HEK293 (cell line): Measurements from ENCODE around the gene HOXA10.

Source experiments
- BCL6B ChIP-seq: fragments of 450-650 bp; formaldehyde crosslinking; IDR thresholded peaks from 2 replicates; pipeline ENCODE4 v1.5.1; 2017; ENCODE audit warnings: missing biosample characterization, missing genetic modification characterization
- FEZF1 ChIP-seq: fragments of 450-650 bp; formaldehyde crosslinking; IDR thresholded peaks from 2 replicates; pipeline ENCODE4 v1.5.1; 2016; ENCODE audit warnings: missing biosample characterization, missing genetic modification characterization
- GFI1B ChIP-seq: fragments of 450-650 bp; formaldehyde crosslinking; IDR thresholded peaks from 2 replicates; pipeline ENCODE4 v1.5.1; 2016; ENCODE audit warnings: missing biosample characterization, missing genetic modification characterization
- GLIS2 ChIP-seq: fragments of 450-650 bp; formaldehyde crosslinking; IDR thresholded peaks from 2 replicates; pipeline ENCODE4 v1.5.1; 2016; ENCODE audit warnings: missing biosample characterization, missing genetic modification characterization
- HOXA7 ChIP-seq: sonication (generic); formaldehyde crosslinking; IDR thresholded peaks from 2 replicates; pipeline ENCODE4 v1.8.1; 2022; ENCODE audit warnings: missing genetic modification reagents, borderline replicate concordance
- IKZF3 ChIP-seq: fragments of 450-650 bp; IDR thresholded peaks from 2 replicates; pipeline ENCODE4 v1.5.0; 2018; ENCODE audit warnings: missing biosample characterization, mild to moderate bottlenecking, missing genetic modification characterization, moderate library complexity
- KLF9 ChIP-seq: fragments of 450-650 bp; formaldehyde crosslinking; IDR thresholded peaks from 2 replicates; pipeline ENCODE4 v1.5.1; 2016; ENCODE audit warnings: missing biosample characterization, missing genetic modification characterization, low read depth
- OSR2 ChIP-seq: fragments of 450-650 bp; formaldehyde crosslinking; IDR thresholded peaks from 2 replicates; pipeline ENCODE4 v1.5.1; 2016; ENCODE audit warnings: missing biosample characterization, missing genetic modification characterization
- PRDM1 ChIP-seq: fragments of 450-650 bp; formaldehyde crosslinking; IDR thresholded peaks from 2 replicates; pipeline ENCODE4; 2016; ENCODE audit warnings: missing biosample characterization, missing genetic modification characterization
- PRDM2 ChIP-seq: fragments of 450-650 bp; formaldehyde crosslinking; IDR thresholded peaks from 2 replicates; pipeline ENCODE4 v1.5.1; 2016; ENCODE audit warnings: missing biosample characterization, missing genetic modification characterization, borderline replicate concordance
- ZBTB1 ChIP-seq: fragments of 450-650 bp; formaldehyde crosslinking; IDR thresholded peaks from 2 replicates; pipeline ENCODE4 v1.5.1; 2016; ENCODE audit warnings: missing biosample characterization, missing genetic modification characterization
- ZBTB8A ChIP-seq: fragments of 450-650 bp; formaldehyde crosslinking; IDR thresholded peaks from 2 replicates; pipeline ENCODE4 v1.5.1; 2016; ENCODE audit warnings: missing biosample characterization, missing genetic modification characterization
- ZNF133 ChIP-seq: fragments of 450-650 bp; formaldehyde crosslinking; IDR thresholded peaks from 2 replicates; pipeline ENCODE4 v1.5.1; 2016; ENCODE audit warnings: missing biosample characterization, missing genetic modification characterization
- ZNF140 ChIP-seq: fragments of 450-650 bp; formaldehyde crosslinking; IDR thresholded peaks from 2 replicates; pipeline ENCODE4 v1.5.1; 2016; ENCODE audit warnings: missing biosample characterization, missing genetic modification characterization
- ZNF146 ChIP-seq: fragments of 450-650 bp; formaldehyde crosslinking; IDR thresholded peaks from 2 replicates; pipeline ENCODE4 v1.5.1; 2016; ENCODE audit warnings: missing biosample characterization, missing genetic modification characterization
- ZNF157 ChIP-seq: fragments of 450-650 bp; formaldehyde crosslinking; IDR thresholded peaks from 2 replicates; pipeline ENCODE4 v1.5.1; 2016; ENCODE audit warnings: missing biosample characterization, missing genetic modification characterization
- ZNF174 ChIP-seq: fragments of 450-650 bp; formaldehyde crosslinking; IDR thresholded peaks from 2 replicates; pipeline ENCODE4 v1.5.0; 2017; ENCODE audit warnings: missing biosample characterization, mild to moderate bottlenecking, missing genetic modification characterization
- ZNF2 ChIP-seq: fragments of 450-650 bp; formaldehyde crosslinking; IDR thresholded peaks from 2 replicates; pipeline ENCODE4 v1.5.1; 2016; ENCODE audit warnings: missing biosample characterization, missing genetic modification characterization
- ZNF610 ChIP-seq: fragments of 450-650 bp; formaldehyde crosslinking; IDR thresholded peaks from 2 replicates; pipeline ENCODE4 v1.5.1; 2016; ENCODE audit warnings: missing biosample characterization, missing genetic modification characterization, borderline replicate concordance
- ZNF629 ChIP-seq: fragments of 450-650 bp; formaldehyde crosslinking; IDR thresholded peaks from 2 replicates; pipeline ENCODE4 v1.5.1; 2017; ENCODE audit warnings: missing biosample characterization, missing genetic modification characterization
- ZNF639 ChIP-seq: fragments of 450-650 bp; formaldehyde crosslinking; IDR thresholded peaks from 2 replicates; pipeline ENCODE4 v1.5.1; 2016; ENCODE audit warnings: missing biosample characterization, missing genetic modification characterization
- ZNF768 ChIP-seq: fragments of 450-650 bp; formaldehyde crosslinking; IDR thresholded peaks from 2 replicates; pipeline ENCODE4 v1.5.1; 2018; ENCODE audit warnings: missing biosample characterization, mild to moderate bottlenecking, missing genetic modification characterization
- ZNF830 ChIP-seq: fragments of 450-650 bp; IDR thresholded peaks from 2 replicates; pipeline ENCODE4 v1.5.0; 2018; ENCODE audit warnings: missing biosample characterization, missing genetic modification characterization, low read depth, mild to moderate bottlenecking, moderate library complexity
- ZXDB ChIP-seq: fragments of 450-650 bp; formaldehyde crosslinking; IDR thresholded peaks from 2 replicates; pipeline ENCODE4 v1.5.1; 2016; ENCODE audit warnings: missing biosample characterization, missing genetic modification characterization
- TF ChIP-seq, protein P1 (sequence below): fragments of 450-650 bp; formaldehyde crosslinking; IDR thresholded peaks from 2 replicates; pipeline ENCODE4 v1.5.1; 2017; ENCODE audit warnings: missing biosample characterization, mild to moderate bottlenecking, missing genetic modification characterization, moderate library complexity
- TF ChIP-seq, protein P2 (sequence below): fragments of 450-650 bp; formaldehyde crosslinking; conservative IDR thresholded peaks from 2 replicates; pipeline ENCODE4 v1.5.1; 2016; ENCODE audit warnings: low read depth, missing biosample characterization, missing genetic modification characterization

HOXA10 gene

GRCh38 chr7:27179503-27180430 is 5.6 kb upstream of the HOXA10 start (continued):
- TF ChIP-seq ZNF146 (tag by site-specific recombination): no peak
- TF ChIP-seq ZNF2 (tag by site-specific recombination): no peak; the same call in 1 of the 2 replicates
- TF ChIP-seq ZNF768 (tag by site-specific recombination): no peak
- no peak for TF ChIP-seq OSR2
- TF ChIP-seq ZXDB (tag by site-specific recombination): peak; percentile 46; the same call in 1 of the 2 replicates
- peak; percentile 48; the same call in 1 of the 2 replicates for TF ChIP-seq ZNF629 (tag by site-specific recombination)
- TF ChIP-seq ZNF140 (tag by site-specific recombination): no peak
- no peak for TF ChIP-seq HOXA7 (CRISPR knock-in tag)
- TF ChIP-seq, protein P1, sequence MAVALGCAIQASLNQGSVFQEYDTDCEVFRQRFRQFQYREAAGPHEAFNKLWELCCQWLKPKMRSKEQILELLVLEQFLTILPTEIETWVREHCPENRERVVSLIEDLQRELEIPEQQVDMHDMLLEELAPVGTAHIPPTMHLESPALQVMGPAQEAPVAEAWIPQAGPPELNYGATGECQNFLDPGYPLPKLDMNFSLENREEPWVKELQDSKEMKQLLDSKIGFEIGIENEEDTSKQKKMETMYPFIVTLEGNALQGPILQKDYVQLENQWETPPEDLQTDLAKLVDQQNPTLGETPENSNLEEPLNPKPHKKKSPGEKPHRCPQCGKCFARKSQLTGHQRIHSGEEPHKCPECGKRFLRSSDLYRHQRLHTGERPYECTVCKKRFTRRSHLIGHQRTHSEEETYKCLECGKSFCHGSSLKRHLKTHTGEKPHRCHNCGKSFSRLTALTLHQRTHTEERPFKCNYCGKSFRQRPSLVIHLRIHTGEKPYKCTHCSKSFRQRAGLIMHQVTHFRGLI (tag by site-specific recombination): no peak; the same call in 1 of the 2 replicates
- no peak for TF ChIP-seq ZNF830 (tag by site-specific recombination)
- peak; percentile 31; the same call in 1 of the 2 replicates for TF ChIP-seq PRDM1
- TF ChIP-seq, protein P2, sequence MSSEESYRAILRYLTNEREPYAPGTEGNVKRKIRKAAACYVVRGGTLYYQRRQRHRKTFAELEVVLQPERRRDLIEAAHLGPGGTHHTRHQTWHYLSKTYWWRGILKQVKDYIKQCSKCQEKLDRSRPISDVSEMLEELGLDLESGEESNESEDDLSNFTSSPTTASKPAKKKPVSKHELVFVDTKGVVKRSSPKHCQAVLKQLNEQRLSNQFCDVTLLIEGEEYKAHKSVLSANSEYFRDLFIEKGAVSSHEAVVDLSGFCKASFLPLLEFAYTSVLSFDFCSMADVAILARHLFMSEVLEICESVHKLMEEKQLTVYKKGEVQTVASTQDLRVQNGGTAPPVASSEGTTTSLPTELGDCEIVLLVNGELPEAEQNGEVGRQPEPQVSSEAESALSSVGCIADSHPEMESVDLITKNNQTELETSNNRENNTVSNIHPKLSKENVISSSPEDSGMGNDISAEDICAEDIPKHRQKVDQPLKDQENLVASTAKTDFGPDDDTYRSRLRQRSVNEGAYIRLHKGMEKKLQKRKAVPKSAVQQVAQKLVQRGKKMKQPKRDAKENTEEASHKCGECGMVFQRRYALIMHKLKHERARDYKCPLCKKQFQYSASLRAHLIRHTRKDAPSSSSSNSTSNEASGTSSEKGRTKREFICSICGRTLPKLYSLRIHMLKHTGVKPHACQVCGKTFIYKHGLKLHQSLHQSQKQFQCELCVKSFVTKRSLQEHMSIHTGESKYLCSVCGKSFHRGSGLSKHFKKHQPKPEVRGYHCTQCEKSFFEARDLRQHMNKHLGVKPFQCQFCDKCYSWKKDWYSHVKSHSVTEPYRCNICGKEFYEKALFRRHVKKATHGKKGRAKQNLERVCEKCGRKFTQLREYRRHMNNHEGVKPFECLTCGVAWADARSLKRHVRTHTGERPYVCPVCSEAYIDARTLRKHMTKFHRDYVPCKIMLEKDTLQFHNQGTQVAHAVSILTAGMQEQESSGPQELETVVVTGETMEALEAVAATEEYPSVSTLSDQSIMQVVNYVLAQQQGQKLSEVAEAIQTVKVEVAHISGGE (tag by site-specific recombination): peak; percentile 34; the same call in 1 of the 2 replicates
- TF ChIP-seq KLF9 (tag by site-specific recombination): no peak
- peak; percentile 50; the same call in 1 of the 2 replicates for TF ChIP-seq GLIS2 (tag by site-specific recombination)
- TF ChIP-seq BCL6B (tag by site-specific recombination): no peak
- no peak for TF ChIP-seq PRDM2
- TF ChIP-seq ZNF639 (tag by site-specific recombination): no peak
- TF ChIP-seq ZNF157 (tag by site-specific recombination): no peak
- peak; percentile 87 for TF ChIP-seq GFI1B (tag by site-specific recombination)
- no peak for TF ChIP-seq ZBTB1
- TF ChIP-seq ZNF610 (tag by site-specific recombination): no peak
- TF ChIP-seq IKZF3 (tag by site-specific recombination): peak; percentile 94
- TF ChIP-seq ZBTB8A: peak; percentile 96
- TF ChIP-seq ZNF174 (tag by site-specific recombination): no peak
- TF ChIP-seq FEZF1 (tag by site-specific recombination): no peak; the same call in 1 of the 2 replicates
- no peak for TF ChIP-seq ZNF133 (tag by site-specific recombination)
- TF ChIP-seq, all 188 proteins: peak for 37
